Keratinocyte (primary cell): ENCODE results near the gene GNG13. TPM values are rescaled to one million over a fixed set of nuclear protein-coding genes. Genes with fewer than 3 reads are reported as not detected.

Experiments
- DNase-seq: peaks from one replicate; pipeline ENCODE4 v3.0.0-alpha.2; 2011; ENCODE audit warnings: low read depth, missing footprints, low spot score
- FAIRE-seq: peaks from 2 replicates; lab custom pipeline; 2011; peaks lifted over from hg19 to GRCh38; lab: Jason Lieb, UNC
- H2AFZ ChIP-seq: 2 replicates; pipeline ENCODE4 v1.6.0; 2012; ENCODE audit warnings: low read length, control low read depth, inconsistent platforms; ENCODE audit not compliant: control insufficient read depth
- H3K27ac ChIP-seq: 2 replicates; pipeline ENCODE4 v1.5.1; 2011; ENCODE audit warnings: low read length; ENCODE audit not compliant: control insufficient read depth, insufficient read depth
- H3K27me3 ChIP-seq: 3 replicates; pipeline ENCODE4 v1.6.0; 2011; ENCODE audit warnings: low read length; ENCODE audit not compliant: control insufficient read depth, insufficient read depth; ENCODE audit errors: extremely low read depth
- H3K36me3 ChIP-seq, 2 experiments: 2 replicates in 1 of 2; 3 replicates in 1 of 2; pipeline ENCODE4 v1.5.1; 2011; ENCODE audit warnings: low read length in 2 of 2, mild to moderate bottlenecking in 1 of 2; ENCODE audit not compliant: control insufficient read depth in 2 of 2, insufficient read depth in 2 of 2; ENCODE audit errors: extremely low read depth in 1 of 2
- H3K4me1 ChIP-seq: 3 replicates; pipeline ENCODE4 v1.5.1; 2011; ENCODE audit warnings: low read length; ENCODE audit not compliant: control insufficient read depth, insufficient read depth; ENCODE audit errors: extremely low read depth
- H3K4me2 ChIP-seq: 3 replicates; pipeline ENCODE4 v1.6.0; 2011; ENCODE audit warnings: low read depth, low read length; ENCODE audit not compliant: control insufficient read depth, insufficient read depth; ENCODE audit errors: extremely low read depth
- H3K4me3 ChIP-seq, 3 experiments: fragments of 200-600 bp in 1 of 3; sonication (generic) in 1 of 3; 2 replicates in 2 of 3; 3 replicates in 1 of 3; pipeline ENCODE4 v1.5.1; 2011 to 2016; ENCODE audit warnings: low read length in 3 of 3, mild to moderate bottlenecking in 3 of 3, control low read depth in 2 of 3, inconsistent platforms in 1 of 3, low read depth in 1 of 3, mixed read lengths in 1 of 3, mixed run types in 1 of 3, moderate library complexity in 1 of 3; ENCODE audit not compliant: control insufficient read depth in 2 of 3, insufficient read depth in 2 of 3; ENCODE audit errors: extremely low read depth in 1 of 3
- H3K79me2 ChIP-seq: 2 replicates; pipeline ENCODE4 v1.6.0; 2012; ENCODE audit warnings: low read length; ENCODE audit not compliant: control insufficient read depth, insufficient read depth
- H3K9ac ChIP-seq: 3 replicates; pipeline ENCODE4 v1.6.0; 2011; ENCODE audit warnings: low read length; ENCODE audit not compliant: control insufficient read depth, insufficient read depth; ENCODE audit errors: extremely low read depth
- H3K9me1 ChIP-seq: 3 replicates; pipeline ENCODE4 v1.6.0; 2011; ENCODE audit warnings: low read length; ENCODE audit not compliant: control insufficient read depth, insufficient read depth; ENCODE audit errors: extremely low read depth
- H3K9me3 ChIP-seq: 2 replicates; pipeline ENCODE4 v1.5.1; 2012; ENCODE audit warnings: low read depth, low read length; ENCODE audit not compliant: control insufficient read depth
- H4K20me1 ChIP-seq: 3 replicates; pipeline ENCODE4 v1.6.0; 2011; ENCODE audit warnings: low read length; ENCODE audit not compliant: control insufficient read depth, insufficient read depth; ENCODE audit errors: extremely low read depth
- CTCF ChIP-seq, 3 experiments: IDR thresholded peaks in 1 of 3; conservative IDR thresholded peaks in 1 of 3; optimal IDR thresholded peaks in 1 of 3; 2 replicates in 2 of 3; 3 replicates in 1 of 3; pipeline versions ENCODE3 to v1.5.1; 2011; ENCODE audit warnings: low read length in 3 of 3, mild to moderate bottlenecking in 3 of 3, moderate library complexity in 2 of 3, control low read depth in 1 of 3, inconsistent platforms in 1 of 3; ENCODE audit not compliant: insufficient read depth in 2 of 3; ENCODE audit errors: extremely low read depth in 1 of 3
- EZH2 ChIP-seq: IDR thresholded peaks from one replicate; pipeline ENCODE4 v1.6.1; 2012; ENCODE audit warnings: inconsistent platforms, mild to moderate bottlenecking, low read length, moderate library complexity
- dilution Hi-C: fragments of 300-500 bp; cut with MboI; formaldehyde crosslinking; loops from one replicate; pipeline ENCODE4 v1.7.0; 2020; ENCODE audit warnings: low sequenced_read_pairs; ENCODE audit not compliant: extremely low pct_ligation_motif_present
- polyA plus RNA-seq, 5 experiments: library from polyadenylated mRNA; depleted of rRNA in 3 of 5; stranded (reverse) in 3 of 5; stranded (forward) in 1 of 5; unstranded in 1 of 5; fragments of >200 nt; gene quantifications; 1 replicate in 1 of 5; 2 replicates in 3 of 5; 3 replicates in 1 of 5; pipeline versions ENCODE4 v1.2.1 to v1.2.3, GENCODE V29; 2011 to 2012; ENCODE audit warnings: missing spikeins in 2 of 5, low read depth in 1 of 5, low replicate concordance in 1 of 5
- small RNA-seq, 3 experiments: library from RNA; depleted of rRNA; stranded (forward); fragments of <200 nt; gene quantifications; one replicate each; pipeline ENCODE3, GENCODE V24; 2012; ENCODE audit warnings: low read depth in 3 of 3, low replicate concordance in 1 of 3; ENCODE audit not compliant: insufficient read length in 3 of 3

The GNG13 gene
- polyA plus RNA-seq, 1 donor (not counting 4 experiments of a cell fraction or from before 2014, with no cell fraction given) = not detected

- Histone ChIP-seq H3K27me3 (peaks cover 9% of the 10 kb centered on the region), H3K79me2 (no peaks in the 10 kb centered on the region), H3K9me3 (no peaks in the 10 kb centered on the region), H3K27ac (no peak overlapping the region), H3K4me2 (no peak overlapping the region), H3K9ac (no peak overlapping the region), H2AFZ (no peak overlapping the region), H3K9me1 (no peaks in the 10 kb centered on the region), H3K4me3 (no peak overlapping the region), H3K4me1 (peaks cover under 1% of the 10 kb centered on the region), H3K36me3 (no peaks in the 10 kb centered on the region), H4K20me1 (no peaks in the 10 kb centered on the region)
- dilution Hi-C loops = no loop called here
- FAIRE-seq (no peak), DNase-seq (no peak)
- TF ChIP-seq CTCF (optimal IDR thresholded peaks at IDR 0.05 in 1 of 3, IDR thresholded peaks at IDR 0.05 in 1 of 3, conservative IDR thresholded peaks at IDR 0.05 in 1 of 3; ENCODE audit: extremely low read depth in 1 of 3, insufficient read depth in 2 of 3, low read length in 3 of 3) (no peak), EZH2 (no peak)
Observed at GRCh38 chr16:749010-749409, 51.5 kb downstream of the GNG13 start.

Small RNA genes within 50 kb of the gene (small RNA-seq; reads per million reads assigned to genes)
- 0 reads per million in 3 experiments for gene MIR662

Other genes with a start within 250 kb of the GNG13 start
- gene PRR35, start 240.3 kb downstream of the GNG13 start, polyA plus RNA-seq = not detected in 3 replicates
- gene NHLRC4, start 233.7 kb downstream of the GNG13 start, polyA plus RNA-seq = 0.09 to 0.22 TPM (median 0.10 TPM) in 3 replicates
- 11.2 to 23.3 TPM (median 16.7 TPM) in 3 replicates for gene PIGQ, start 230.8 kb downstream of the GNG13 start, polyA plus RNA-seq
- gene RAB40C, start 210.7 kb downstream of the GNG13 start, polyA plus RNA-seq = 4.0 to 12.3 TPM (median 4.2 TPM) in 3 replicates
- gene WFIKKN1, start 169.7 kb downstream of the GNG13 start, polyA plus RNA-seq = 0.01 to 0.04 TPM in 2 of 3 replicates, not detected in the other
- 46.9 to 65.8 TPM (median 49.4 TPM) in 3 replicates for gene METTL26, start 164.4 kb downstream of the GNG13 start, polyA plus RNA-seq
- 5.9 to 14.5 TPM (median 8.1 TPM) in 3 replicates for gene MCRIP2, start 158.9 kb downstream of the GNG13 start, polyA plus RNA-seq
- gene WDR90, start 151.4 kb downstream of the GNG13 start, polyA plus RNA-seq = 5.9 to 9.2 TPM (median 8.2 TPM) in 3 replicates
- 58.7 to 97.0 TPM (median 61.7 TPM) in 3 replicates for gene RHOT2, start 132.6 kb downstream of the GNG13 start, polyA plus RNA-seq
- gene RHBDL1, start 125.1 kb downstream of the GNG13 start, polyA plus RNA-seq = 0.58 to 2.7 TPM (median 0.71 TPM) in 3 replicates
- 124 to 153 TPM (median 144 TPM) in 3 replicates for gene STUB1, start 120.3 kb downstream of the GNG13 start, polyA plus RNA-seq
- 17.8 to 29.7 TPM (median 20.1 TPM) in 3 replicates for gene JMJD8, start 116.4 kb downstream of the GNG13 start, polyA plus RNA-seq
- 1.2 to 2.7 TPM (median 2.1 TPM) in 3 replicates for gene WDR24, start 110.3 kb downstream of the GNG13 start, polyA plus RNA-seq
- 0.45 to 3.0 TPM (median 0.81 TPM) in 3 replicates for gene FBXL16, start 94.9 kb downstream of the GNG13 start, polyA plus RNA-seq
- gene METRN, start 85.6 kb downstream of the GNG13 start, polyA plus RNA-seq = 27.1 to 171 TPM (median 42.1 TPM) in 3 replicates
- 5.6 to 13.7 TPM (median 8.2 TPM) in 3 replicates for gene ANTKMT, start 79.6 kb downstream of the GNG13 start, polyA plus RNA-seq
- gene CCDC78, start 74.3 kb downstream of the GNG13 start, polyA plus RNA-seq = 2.0 to 4.1 TPM (median 2.5 TPM) in 3 replicates
- 6.8 to 30.7 TPM (median 8.0 TPM) in 3 replicates for gene HAGHL, start 73.6 kb downstream of the GNG13 start, polyA plus RNA-seq
- gene CIAO3, start 59.7 kb downstream of the GNG13 start, polyA plus RNA-seq = 20.1 to 31.8 TPM (median 24.9 TPM) in 3 replicates
- gene MSLN, start 40.0 kb downstream of the GNG13 start, polyA plus RNA-seq = 8.5 to 12.7 TPM (median 11.7 TPM) in 3 replicates
- gene RPUSD1, start 12.4 kb downstream of the GNG13 start, polyA plus RNA-seq = 11.9 to 30.3 TPM (median 19.3 TPM) in 3 replicates
- 5.7 to 6.7 TPM (median 5.7 TPM) in 3 replicates for gene CHTF18, start 12.1 kb downstream of the GNG13 start, polyA plus RNA-seq
- gene LMF1, start 170.2 kb upstream of the GNG13 start, polyA plus RNA-seq = 3.1 to 6.3 TPM (median 4.2 TPM) in 3 replicates
- gene SOX8, start 181.0 kb upstream of the GNG13 start, polyA plus RNA-seq = 0.03 to 0.09 TPM in 2 of 3 replicates, not detected in the other